SK-N-SH (cell line): ENCODE measurements around the gene GNA15. TPM values are rescaled to one million over a fixed set of nuclear protein-coding genes. Genes with fewer than 3 reads are reported as not detected.

ENCODE experiments used
- CTCF ChIA-PET: fragments of 300-600, 350-600 bp; formaldehyde crosslinking; extraction: SDS; loops from one replicate; lab custom pipeline; 2021; lab: Yijun Ruan, JAX
- POLR2A ChIA-PET: fragments of 350-600 bp; sonication (Branson Sonifier 250); formaldehyde crosslinking; extraction: SDS; loops from one replicate; lab custom pipeline; 2020; ENCODE audit warnings: antibody characterized with exemption, inconsistent platforms; lab: Yijun Ruan, JAX
- DNase-seq: peaks from one replicate; pipeline ENCODE4 v3.0.0; 2012
- H2AFZ ChIP-seq: fragments of 200-600 bp; sonication (generic); 2 replicates; pipeline ENCODE4 v1.8.1; 2016; ENCODE audit warnings: antibody characterized with exemption, mild to moderate bottlenecking, low read depth
- H3F3A ChIP-seq: fragments of 200-600 bp; sonication (generic); replicated peaks from 2 replicates; pipeline ENCODE3; 2016; ENCODE audit warnings: antibody characterized with exemption, mild to moderate bottlenecking; ENCODE audit not compliant: insufficient read depth
- H3K27ac ChIP-seq, 2 experiments: fragments of 200-500 bp in 1 of 2; fragments of 200-600 bp in 1 of 2; sonication (Bioruptor generic) in 1 of 2; sonication (generic), shearing (Covaris generic) in 1 of 2; 2 replicates each; pipeline versions ENCODE4 v1.5.1 to v1.6.1; 2014 to 2016; ENCODE audit warnings: low read depth in 2 of 2, inconsistent platforms in 1 of 2, low read length in 1 of 2, mild to moderate bottlenecking in 1 of 2, mixed read lengths in 1 of 2
- H3K27me3 ChIP-seq: fragments of 200-600 bp; sonication (generic), shearing (Covaris generic); 2 replicates; pipeline ENCODE4 v1.6.1; 2016; ENCODE audit warnings: mixed run types; ENCODE audit not compliant: insufficient read depth
- H3K36me3 ChIP-seq, 2 experiments: fragments of 200-500 bp in 1 of 2; fragments of 200-600 bp in 1 of 2; sonication (Bioruptor generic) in 1 of 2; sonication (generic) in 1 of 2; replicated peaks in 1 of 2; 2 replicates each; pipeline versions ENCODE3 to v1.5.1; 2014 to 2016; ENCODE audit warnings: low read length in 1 of 2, mild to moderate bottlenecking in 1 of 2; ENCODE audit not compliant: insufficient read depth in 2 of 2, control insufficient read depth in 1 of 2
- H3K4me1 ChIP-seq, 2 experiments: fragments of 200-500 bp in 1 of 2; fragments of 200-600 bp in 1 of 2; sonication (Bioruptor generic) in 1 of 2; sonication (generic), shearing (Covaris generic) in 1 of 2; 2 replicates each; pipeline versions ENCODE4 v1.5.1 to v1.6.1; 2014 to 2016; ENCODE audit warnings: low read depth in 1 of 2, low read length in 1 of 2, mixed run types in 1 of 2; ENCODE audit not compliant: insufficient read depth in 2 of 2, control insufficient read depth in 1 of 2
- H3K4me2 ChIP-seq: fragments of 200-600 bp; sonication (generic), shearing (Covaris generic); 2 replicates; pipeline ENCODE4 v1.6.1; 2017; ENCODE audit warnings: mixed run types
- H3K4me3 ChIP-seq, 2 experiments: fragments of 200-500 bp in 1 of 2; fragments of 200-600 bp in 1 of 2; sonication (Bioruptor generic) in 1 of 2; sonication (generic), shearing (Covaris generic) in 1 of 2; 2 replicates each; pipeline versions ENCODE4 v1.5.1 to v1.8.1; 2014 to 2016; ENCODE audit warnings: low read depth in 2 of 2, inconsistent platforms in 1 of 2, low read length in 1 of 2, mild to moderate bottlenecking in 1 of 2, mixed read lengths in 1 of 2, moderate library complexity in 1 of 2
- H3K79me2 ChIP-seq: fragments of 200-600 bp; sonication (generic); 2 replicates; pipeline ENCODE4 v1.8.1; 2017; ENCODE audit warnings: mild to moderate bottlenecking; ENCODE audit not compliant: insufficient read depth
- H3K9ac ChIP-seq: fragments of 200-600 bp; sonication (generic); 2 replicates; pipeline ENCODE4 v1.6.1; 2017; ENCODE audit warnings: mixed run types
- H3K9me2 ChIP-seq: fragments of 200-600 bp; sonication (generic); 2 replicates; pipeline ENCODE4 v1.6.1; 2017; ENCODE audit warnings: mixed run types
- H3K9me3 ChIP-seq: fragments of 200-600 bp; sonication (generic); 2 replicates; pipeline ENCODE4 v1.6.1; 2017; ENCODE audit warnings: mixed run types, mild to moderate bottlenecking, moderate library complexity
- H4K20me1 ChIP-seq: fragments of 200-600 bp; sonication (generic); 2 replicates; pipeline ENCODE4 v1.6.1; 2017; ENCODE audit warnings: mild to moderate bottlenecking, mixed run types; ENCODE audit not compliant: insufficient read depth
- EZH2phosphoT487 ChIP-seq: fragments of 200-600 bp; sonication (generic); IDR thresholded peaks from 2 replicates; pipeline ENCODE4 v1.6.1; 2017; ENCODE audit warnings: low read depth, mixed run types, mild to moderate bottlenecking, antibody characterized with exemption, moderate library complexity, borderline replicate concordance
- FOSL2 ChIP-seq: IDR thresholded peaks from 2 replicates; pipeline ENCODE4 v1.4.0; 2012; ENCODE audit warnings: low read depth, mild to moderate bottlenecking, moderate library complexity, borderline replicate concordance
- MXI1 ChIP-seq: IDR thresholded peaks from 2 replicates; pipeline ENCODE4 v1.6.1; 2012; ENCODE audit warnings: mild to moderate bottlenecking, low read depth, low read length, improper control_type of control experiment
- TEAD4 ChIP-seq: IDR thresholded peaks from 2 replicates; pipeline ENCODE4 v1.4.0; 2012; ENCODE audit warnings: mild to moderate bottlenecking, borderline replicate concordance; ENCODE audit not compliant: insufficient read depth
- YY1 ChIP-seq: IDR thresholded peaks from 2 replicates; pipeline ENCODE4 v1.4.0; 2012; ENCODE audit warnings: low read depth, mild to moderate bottlenecking
- WGBS: methylation state at CpG from one replicate; pipeline ENCODE4 v1.1.6; 2017; ENCODE audit warnings: low lambda C conversion rate; 5-methylcytosine and 5-hydroxymethylcytosine counted together
- polyA plus RNA-seq, 3 experiments: library from polyadenylated mRNA; depleted of rRNA; stranded (reverse); fragments of >200 nt; gene quantifications; 2 replicates each; pipeline ENCODE4 v1.2.3, GENCODE V29; 2012
- TF ChIP-seq, protein P1 (sequence below): IDR thresholded peaks from 2 replicates; pipeline ENCODE4 v1.4.0; 2012; ENCODE audit warnings: low read depth, borderline replicate concordance

The GNA15 gene
- polyA plus RNA-seq, 1 of the 3 experiments (the other 2 are of a cell fraction): 0.05 TPM

DNA sequence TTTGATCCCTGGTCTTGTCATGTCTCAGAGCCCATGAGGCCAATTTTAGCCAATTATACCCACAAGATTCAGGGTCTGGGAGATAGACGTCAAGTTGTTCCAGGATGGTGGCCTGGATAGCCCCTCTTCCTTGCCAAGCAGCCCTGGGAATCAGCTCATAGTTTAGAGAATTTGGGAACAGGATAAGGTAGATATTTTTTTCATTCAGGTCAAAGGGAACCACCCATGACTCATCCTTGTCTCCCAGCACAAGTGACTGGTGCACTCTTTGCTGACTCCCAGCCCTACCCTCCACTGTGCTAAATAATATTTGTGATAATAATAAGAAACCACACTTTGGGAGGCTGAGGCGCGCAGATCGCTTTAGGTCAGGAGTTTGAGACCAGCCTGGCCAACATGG lies 25.6 kb downstream of the GNA15 start:
- no peaks in the 10 kb centered on the region for H4K20me1 ChIP-seq
- H3K27me3 ChIP-seq: no peaks in the 10 kb centered on the region
- H3K36me3 ChIP-seq: no peaks in the 10 kb centered on the region
- H3K4me2 ChIP-seq: no peak overlapping the region
- H3K9ac ChIP-seq: no peak overlapping the region
- no peaks in the 10 kb centered on the region for H3K9me3 ChIP-seq
- no peak overlapping the region for H2AFZ ChIP-seq
- no peaks in the 10 kb centered on the region; a peak in 1 of 4 replicates for H3K4me1 ChIP-seq
- H3K9me2 ChIP-seq: no peaks in the 10 kb centered on the region
- no peak overlapping the region for H3K27ac ChIP-seq
- WGBS: 84% methylated on average over 4 of the region's 4 CpGs
- no peaks in the 10 kb centered on the region for H3K79me2 ChIP-seq
- H3K4me3 ChIP-seq: no peak overlapping the region
- DNase-seq: no peak
- H3F3A ChIP-seq: peaks cover 4% of the 10 kb centered on the region
- POLR2A ChIA-PET: no interaction called here
- CTCF ChIA-PET: interaction anchor here (0.6 to 4.2 kb wide), 12 partner anchors 21 to 301 kb away, joined by 3 to 27 read pairs (median 4); no protein-coding TSS in a partner anchor
- no peak for TF ChIP-seq TEAD4
- TF ChIP-seq EZH2phosphoT487: no peak
- TF ChIP-seq MXI1: no peak
- TF ChIP-seq FOSL2: no peak; the same call in 1 of the 2 replicates
- TF ChIP-seq, protein P1, sequence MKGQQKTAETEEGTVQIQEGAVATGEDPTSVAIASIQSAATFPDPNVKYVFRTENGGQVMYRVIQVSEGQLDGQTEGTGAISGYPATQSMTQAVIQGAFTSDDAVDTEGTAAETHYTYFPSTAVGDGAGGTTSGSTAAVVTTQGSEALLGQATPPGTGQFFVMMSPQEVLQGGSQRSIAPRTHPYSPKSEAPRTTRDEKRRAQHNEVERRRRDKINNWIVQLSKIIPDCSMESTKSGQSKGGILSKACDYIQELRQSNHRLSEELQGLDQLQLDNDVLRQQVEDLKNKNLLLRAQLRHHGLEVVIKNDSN: no peak

DNA sequence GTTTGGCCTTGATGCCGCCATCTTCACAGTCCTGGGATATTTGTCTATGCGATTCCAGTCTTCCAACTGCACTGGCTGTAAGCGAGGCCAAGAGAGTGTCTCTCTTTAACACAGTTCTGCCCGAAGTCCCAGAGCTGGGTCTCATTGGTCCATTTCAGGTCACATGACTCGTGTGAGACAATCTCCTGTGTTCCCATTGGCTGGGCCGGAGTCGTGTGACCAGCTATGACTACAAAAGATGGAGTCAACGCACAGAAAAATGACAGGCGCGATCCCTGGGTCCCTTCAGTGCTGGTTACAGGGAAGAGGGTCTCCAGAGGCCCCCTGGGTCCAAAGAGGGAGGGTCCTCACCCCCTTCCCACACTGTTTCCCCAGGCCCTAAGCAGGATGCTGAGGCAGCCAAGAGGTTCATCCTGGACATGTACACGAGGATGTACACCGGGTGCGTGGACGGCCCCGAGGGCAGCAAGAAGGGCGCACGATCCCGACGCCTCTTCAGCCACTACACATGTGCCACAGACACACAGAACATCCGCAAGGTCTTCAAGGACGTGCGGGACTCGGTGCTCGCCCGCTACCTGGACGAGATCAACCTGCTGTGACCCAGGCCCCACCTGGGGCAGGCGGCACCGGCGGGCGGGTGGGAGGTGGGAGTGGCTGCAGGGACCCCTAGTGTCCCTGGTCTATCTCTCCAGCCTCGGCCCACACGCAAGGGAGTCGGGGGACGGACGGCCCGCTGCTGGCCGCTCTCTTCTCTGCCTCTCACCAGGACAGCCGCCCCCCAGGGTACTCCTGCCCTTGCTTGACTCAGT lies 26.8 kb downstream of the GNA15 start:
- CTCF ChIA-PET: interaction anchor here (0.6 to 4.2 kb wide), 21 partner anchors 17 to 846 kb away, joined by 3 to 27 read pairs (median 4); no protein-coding TSS in a partner anchor
- Histone ChIP-seq H4K20me1 (no peaks in the 10 kb centered on the region), H3F3A (peaks cover 4% of the 10 kb centered on the region), H3K9me2 (no peaks in the 10 kb centered on the region), H2AFZ (peak overlapping the region; percentile 32), H3K9me3 (no peaks in the 10 kb centered on the region), H3K4me3 (no peak overlapping the region), H3K9ac (no peak overlapping the region), H3K27ac (no peak overlapping the region), H3K27me3 (no peaks in the 10 kb centered on the region), H3K4me1 (no peaks in the 10 kb centered on the region; a peak in 1 of 4 replicates), H3K79me2 (no peaks in the 10 kb centered on the region), H3K4me2 (peak overlapping the region; percentile 53; the same call in 1 of the 2 replicates), H3K36me3 (no peaks in the 10 kb centered on the region)
- peak; percentile 66 for DNase-seq
- POLR2A ChIA-PET: no interaction called here
- TF ChIP-seq YY1: no peak
- TF ChIP-seq, protein P1: peak; percentile 73
- 35% methylated on average over 28 of the region's 38 CpGs for WGBS
